DND-41 (cell line): ENCODE measurements around the gene PYGO2.

Experiments
- ATAC-seq: fragments of 200-7000 bp; cut with Tn5 transposase; 3 replicates; pipeline ENCODE4 v1.9.1; 2021; ENCODE audit warnings: low read depth; ENCODE audit not compliant: insufficient read depth
- DNase-seq: peaks from one replicate; pipeline ENCODE4 v3.0.0-alpha.2; 2020
- H2AFZ ChIP-seq: 2 replicates; pipeline ENCODE4 v1.6.0; 2012; ENCODE audit warnings: low read depth, low read length
- H3K27ac ChIP-seq: 2 replicates; pipeline ENCODE4 v1.5.1; 2012; ENCODE audit warnings: low read length, inconsistent platforms
- H3K27me3 ChIP-seq: fragments of 200-600 bp; sonication (generic); 2 replicates; pipeline ENCODE4 v1.6.0; 2012; ENCODE audit warnings: low read length, mild to moderate bottlenecking, inconsistent platforms; ENCODE audit not compliant: insufficient read depth, poor library complexity
- H3K36me3 ChIP-seq: 2 replicates; pipeline ENCODE4 v1.5.1; 2012; ENCODE audit warnings: low read length, inconsistent platforms; ENCODE audit not compliant: insufficient read depth
- H3K4me1 ChIP-seq: 2 replicates; pipeline ENCODE4 v1.5.1; 2012; ENCODE audit warnings: mild to moderate bottlenecking, low read length; ENCODE audit not compliant: insufficient read depth
- H3K4me2 ChIP-seq: 2 replicates; pipeline ENCODE4 v1.6.0; 2012; ENCODE audit warnings: mild to moderate bottlenecking, moderate library complexity, low read length, inconsistent platforms; ENCODE audit not compliant: insufficient read depth
- H3K4me3 ChIP-seq, 2 experiments: fragments of 200-600 bp in 1 of 2; shearing (Covaris generic) in 1 of 2; 2 replicates each; pipeline ENCODE4 v1.5.1; 2012 to 2016; ENCODE audit warnings: inconsistent platforms in 2 of 2, low read length in 2 of 2, mild to moderate bottlenecking in 2 of 2, low read depth in 1 of 2, moderate library complexity in 1 of 2
- H3K79me2 ChIP-seq: 2 replicates; pipeline ENCODE4 v1.6.0; 2012; ENCODE audit warnings: low read length, inconsistent platforms; ENCODE audit not compliant: insufficient read depth
- H3K9ac ChIP-seq: 2 replicates; pipeline ENCODE4 v1.6.0; 2012; ENCODE audit warnings: low read depth, mild to moderate bottlenecking, inconsistent platforms, low read length, moderate library complexity
- H3K9me3 ChIP-seq: 2 replicates; pipeline ENCODE4 v1.5.1; 2012; ENCODE audit warnings: low read length, moderate library complexity, mild to moderate bottlenecking, inconsistent platforms; ENCODE audit not compliant: insufficient read depth, severe bottlenecking
- H4K20me1 ChIP-seq: 2 replicates; pipeline ENCODE4 v1.6.0; 2012; ENCODE audit warnings: low read length; ENCODE audit not compliant: insufficient read depth
- CTCF ChIP-seq: IDR thresholded peaks from 2 replicates; pipeline ENCODE4 v1.5.1; 2012; ENCODE audit warnings: borderline replicate concordance, low read length, moderate library complexity, mild to moderate bottlenecking; ENCODE audit not compliant: poor library complexity, severe bottlenecking; ENCODE audit errors: extremely low read depth
- EZH2 ChIP-seq: IDR thresholded peaks from 3 replicates; pipeline ENCODE4 v1.6.1; 2012; ENCODE audit warnings: borderline replicate concordance, low read depth, mild to moderate bottlenecking, moderate library complexity, low read length, inconsistent platforms; ENCODE audit not compliant: severe bottlenecking

Gene PYGO2

DNA sequence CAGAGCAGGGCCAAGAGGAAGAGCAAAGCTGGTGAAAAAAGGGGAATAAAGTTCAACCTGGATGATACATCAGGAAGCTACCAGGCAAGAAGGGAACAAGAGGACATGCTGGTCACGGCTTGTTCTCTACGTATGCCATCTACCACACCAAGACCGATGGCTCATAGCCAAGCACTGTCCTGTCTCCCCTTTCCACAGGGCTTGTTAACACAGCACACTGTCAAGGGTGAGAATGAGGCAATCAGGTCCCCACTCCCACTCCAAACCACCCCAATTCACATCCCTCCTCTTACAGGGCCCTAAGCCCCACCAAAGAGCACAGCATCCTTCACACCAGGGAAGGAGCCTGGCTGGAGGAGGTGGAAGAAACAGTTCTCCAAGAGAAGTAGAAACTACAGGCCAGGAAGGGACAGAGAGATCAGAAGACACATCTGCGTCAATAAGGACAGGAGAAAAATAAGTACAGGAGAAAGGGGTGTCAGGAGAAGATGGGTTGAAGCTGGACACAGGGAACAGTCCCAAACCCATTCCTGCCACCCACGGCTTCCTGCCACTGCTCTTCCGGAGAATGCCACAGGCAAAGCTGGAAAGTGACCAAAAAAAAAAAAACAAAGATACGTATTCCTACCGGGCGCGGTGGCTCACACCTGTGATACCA, 9.9 kb upstream of the PYGO2 start:
- Histone ChIP-seq H2AFZ (no peak overlapping the region), H3K9ac (no peak overlapping the region), H3K4me1 (peaks cover 44% of the 10 kb centered on the region), H3K9me3 (no peaks in the 10 kb centered on the region), H3K27ac (0 out of 2 replicates have a peak overlapping the region, but pooled peaks have one; percentile 22), H3K27me3 (no peaks in the 10 kb centered on the region), H3K4me3 (no peak overlapping the region), H4K20me1 (peaks cover 46% of the 10 kb centered on the region), H3K79me2 (peaks cover 64% of the 10 kb centered on the region), H3K36me3 (peaks cover 53% of the 10 kb centered on the region), H3K4me2 (peak overlapping the region; percentile 46)
- DNase-seq (no peak), ATAC-seq (no peak)
- no peak for TF ChIP-seq EZH2
- TF ChIP-seq CTCF, result no peak

DNA sequence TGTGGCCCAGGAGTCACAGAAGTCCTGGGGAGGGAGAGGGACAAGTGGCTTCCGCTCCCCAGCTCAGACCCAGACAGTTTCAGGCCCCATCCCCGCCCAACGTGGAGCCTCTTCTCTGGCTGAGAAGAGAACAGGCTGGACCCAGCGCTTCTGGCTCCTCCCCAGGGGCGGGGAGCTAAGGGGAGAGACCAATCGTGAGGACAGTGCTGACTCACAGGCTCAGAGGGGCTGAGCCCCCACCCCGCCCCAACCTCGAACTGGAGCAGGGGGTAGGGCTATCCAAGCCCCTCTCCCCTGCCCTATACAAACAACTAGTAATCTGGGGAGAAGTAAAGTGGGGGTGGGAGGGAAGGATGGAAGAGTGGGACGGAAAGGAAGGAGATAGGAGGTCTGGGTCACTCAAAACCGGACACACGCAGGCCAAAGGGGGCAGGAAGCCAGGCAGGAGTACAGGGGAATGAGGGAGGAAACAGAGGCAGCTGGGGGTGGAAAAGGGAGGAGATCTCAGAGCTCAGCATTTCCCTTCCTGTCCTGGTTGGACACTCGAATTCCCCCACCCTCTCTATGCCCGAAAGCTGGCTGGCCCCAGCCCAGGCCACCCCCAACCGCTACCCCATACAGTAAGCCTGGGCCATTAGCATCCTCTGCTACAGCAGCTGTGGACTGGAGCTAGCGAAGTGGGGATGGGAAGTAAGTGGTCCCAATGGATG, 9.2 kb upstream of the PYGO2 start, which contains the start of gene SHC1:
TSS of gene SHC1 (minus strand) at position 117 of the 710 bp plus-strand sequence. CDS start 221 bp downstream, outside the sequence.
- H3K79me2 ChIP-seq, result peaks cover 57% of the 10 kb centered on the region
- no peaks in the 10 kb centered on the region for H3K27me3 ChIP-seq
- no peak for ATAC-seq
- H3K4me1 ChIP-seq, result peaks cover 37% of the 10 kb centered on the region
- peak; percentile 51 for DNase-seq
- H4K20me1 ChIP-seq, result peaks cover 39% of the 10 kb centered on the region
- H3K9ac ChIP-seq, result no peak within 1 kb of the TSS; the same call in 1 of the 2 replicates
- H3K4me2 ChIP-seq, result peak within 1 kb of the TSS; percentile 46
- H3K9me3 ChIP-seq, result no peaks in the 10 kb centered on the region
- no peak within 1 kb of the TSS for H2AFZ ChIP-seq
- 0 out of 2 replicates have a peak within 1 kb of the TSS, but pooled peaks have one; percentile 22 for H3K27ac ChIP-seq
- TF ChIP-seq CTCF (no peak), EZH2 (no peak)
- H3K36me3 ChIP-seq, result peaks cover 55% of the 10 kb centered on the region
- H3K4me3 ChIP-seq, result no peak within 1 kb of the TSS

- no peaks in the 10 kb centered on the region for H3K9me3 ChIP-seq
- peaks cover 31% of the 10 kb centered on the region for H3K4me1 ChIP-seq
- TF ChIP-seq CTCF (no peak), EZH2 (no peak)
- no peaks in the 10 kb centered on the region for H3K27me3 ChIP-seq
- H3K4me2 ChIP-seq, result no peak overlapping the region
- H4K20me1 ChIP-seq, result peaks cover 30% of the 10 kb centered on the region
- H3K27ac ChIP-seq, result no peak overlapping the region
- no peak overlapping the region for H2AFZ ChIP-seq
- DNase-seq, result no peak
- peaks cover 49% of the 10 kb centered on the region for H3K79me2 ChIP-seq
- no peak overlapping the region; the same call in 1 of the 2 replicates for H3K9ac ChIP-seq
- ATAC-seq, result no peak
- no peak overlapping the region for H3K4me3 ChIP-seq
- H3K36me3 ChIP-seq, result peaks cover 55% of the 10 kb centered on the region
These were observed 8.4 kb upstream of the PYGO2 start for GRCh38 chr1:154969860-154970452.
